ENCODE results near the gene GAS6.
"Not testable (repeated sequence)": the region's sequence is repeated elsewhere in the genome, so short reads cannot be mapped to it uniquely, and the experiment has no call there.

The GAS6 gene

DNA sequence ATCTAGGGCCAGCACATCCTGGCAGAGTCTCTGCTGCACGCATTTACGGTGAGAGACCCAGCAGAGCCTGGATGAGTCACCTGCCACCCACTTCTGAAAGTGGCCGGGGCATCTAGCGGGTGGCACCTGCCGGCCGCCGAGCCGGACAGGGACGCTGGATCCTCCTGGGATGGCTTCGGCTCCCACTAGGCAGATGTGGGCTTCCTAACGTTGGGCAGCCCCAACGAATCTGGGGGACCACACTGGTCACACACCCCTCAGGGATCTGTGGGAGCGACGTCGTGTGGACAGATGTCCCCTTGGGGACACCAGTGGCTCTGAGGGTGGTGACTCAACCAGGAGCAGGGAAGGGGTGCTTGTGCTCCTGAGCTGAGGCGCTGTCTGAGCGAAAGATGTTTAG lies 72.7 kb downstream of the GAS6 start:
- DNase-seq (ENCODE audit: low spot score), result no peak

DNA sequence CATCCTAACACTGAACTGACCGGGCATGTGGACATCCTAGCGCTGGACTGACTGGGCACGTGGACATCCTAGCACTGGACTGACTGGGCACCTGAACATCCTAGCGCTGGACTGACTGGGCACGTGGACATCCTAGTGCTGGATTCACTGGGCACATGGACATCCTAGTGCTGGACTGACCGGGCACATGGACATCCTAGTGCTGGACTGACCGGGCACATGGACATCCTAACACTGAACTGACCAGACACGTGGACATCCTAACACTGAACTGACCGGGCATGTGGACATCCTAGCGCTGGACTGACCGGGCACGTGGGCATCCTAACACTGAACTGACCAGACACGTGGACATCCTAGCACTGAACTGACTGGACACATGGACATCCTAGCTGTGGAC lies 73.9 kb downstream of the GAS6 start:
- DNase-seq (ENCODE audit: low spot score), result not testable (repeated sequence)

DNA sequence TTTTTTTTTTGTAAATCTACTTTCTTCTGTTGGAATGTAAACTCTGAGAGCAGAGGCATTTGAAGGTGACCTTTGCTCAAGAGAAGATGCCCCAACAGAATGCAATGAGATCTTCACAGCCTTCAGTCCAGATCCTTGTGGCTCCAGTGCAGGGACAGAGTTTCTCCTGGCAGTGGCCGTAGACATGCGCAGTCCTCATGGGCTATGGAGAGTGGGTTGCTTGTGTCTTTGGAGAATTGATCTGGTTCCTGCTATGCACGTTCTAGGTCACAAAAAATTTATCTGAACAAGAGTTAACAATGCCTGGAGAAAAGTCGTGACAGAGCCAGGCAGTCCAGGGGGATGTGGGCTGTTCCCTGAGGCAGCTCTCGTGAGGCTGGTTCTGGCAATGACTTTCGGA lies 74.7 kb downstream of the GAS6 start:
- no peak for DNase-seq (ENCODE audit: low spot score)

DNA sequence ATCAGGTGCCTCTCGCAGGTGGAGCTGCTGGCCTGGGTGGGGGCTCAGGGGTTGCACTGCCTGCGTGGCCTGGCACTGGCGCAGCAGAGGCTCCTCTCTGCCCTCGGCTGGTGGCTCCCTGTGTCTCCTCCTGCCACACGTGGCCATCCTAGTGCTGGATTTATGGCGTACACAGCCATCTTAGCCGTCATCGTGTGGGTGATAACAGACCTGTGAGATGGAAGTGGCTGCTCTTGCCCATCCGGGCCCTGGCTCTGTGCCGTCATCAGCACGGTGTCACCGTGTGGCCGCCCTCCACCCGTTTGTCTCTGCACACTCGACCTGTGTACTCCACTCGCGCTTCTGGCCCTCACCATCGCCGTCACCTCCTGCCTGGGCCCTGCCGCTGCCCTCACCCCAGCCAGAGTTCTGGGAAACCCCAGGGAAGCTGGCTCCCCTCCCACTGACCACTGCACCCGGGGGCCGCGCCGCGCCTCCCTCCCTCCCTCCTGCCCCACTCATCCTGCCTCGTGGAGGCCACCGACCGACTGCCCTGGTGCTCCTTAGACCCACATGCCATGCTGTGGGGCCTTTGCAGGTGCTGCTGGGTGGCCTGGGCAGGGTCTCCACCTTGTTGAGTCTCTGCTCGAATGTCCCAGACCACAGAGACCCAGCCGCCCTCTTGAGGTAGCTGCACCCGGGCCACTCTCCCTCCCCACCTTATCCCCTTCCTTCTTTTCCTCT lies 75.3 kb downstream of the GAS6 start:
- no peak for DNase-seq (ENCODE audit: low spot score)

DNA sequence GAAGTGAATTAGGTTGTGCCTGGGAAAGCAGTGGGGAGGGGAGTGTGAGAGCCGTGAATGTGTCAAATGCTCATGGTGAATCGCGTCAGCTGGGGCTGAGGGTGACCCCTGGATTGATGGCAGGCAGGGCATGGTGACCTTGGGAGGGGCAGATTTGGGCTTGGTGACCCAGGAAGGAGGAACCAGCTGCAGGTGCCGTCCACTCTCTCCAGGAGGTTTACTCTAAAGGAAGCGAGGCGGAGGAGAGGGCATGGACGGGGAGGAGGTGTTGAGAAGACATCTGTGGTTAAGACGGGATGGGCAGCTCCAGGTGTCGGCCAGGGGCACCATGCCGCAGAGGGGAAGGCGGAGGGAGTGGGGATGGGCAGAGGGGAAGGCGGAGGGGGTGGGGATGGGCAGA lies 76.2 kb downstream of the GAS6 start:
- no peak for DNase-seq (ENCODE audit: low spot score)

DNA sequence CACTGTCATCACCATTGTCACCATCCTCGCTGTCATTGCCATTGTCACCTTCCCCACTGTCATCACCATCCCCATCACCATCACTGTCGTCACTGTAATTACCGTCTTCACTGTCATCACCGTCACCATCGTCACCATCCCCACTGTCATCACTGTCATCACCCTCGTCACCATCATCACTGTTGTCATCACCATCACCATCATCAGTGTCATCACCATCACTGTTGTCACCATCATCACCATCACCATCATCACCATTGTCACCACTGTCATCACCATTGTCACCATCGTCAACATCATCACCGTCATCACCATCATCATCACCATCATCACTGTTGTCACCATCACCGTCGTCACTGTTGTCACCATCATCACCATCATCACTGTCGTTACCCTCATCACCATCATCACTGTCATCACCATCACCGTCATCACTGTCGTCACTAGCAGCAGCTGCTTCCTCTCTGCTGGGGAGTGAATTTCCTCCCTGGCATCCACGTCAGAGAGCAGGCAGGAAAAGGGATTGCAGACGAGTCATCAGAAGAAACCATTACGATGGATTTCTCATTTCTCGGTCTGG lies 77.5 kb downstream of the GAS6 start:
- no peak for DNase-seq (ENCODE audit: low spot score)

DNA sequence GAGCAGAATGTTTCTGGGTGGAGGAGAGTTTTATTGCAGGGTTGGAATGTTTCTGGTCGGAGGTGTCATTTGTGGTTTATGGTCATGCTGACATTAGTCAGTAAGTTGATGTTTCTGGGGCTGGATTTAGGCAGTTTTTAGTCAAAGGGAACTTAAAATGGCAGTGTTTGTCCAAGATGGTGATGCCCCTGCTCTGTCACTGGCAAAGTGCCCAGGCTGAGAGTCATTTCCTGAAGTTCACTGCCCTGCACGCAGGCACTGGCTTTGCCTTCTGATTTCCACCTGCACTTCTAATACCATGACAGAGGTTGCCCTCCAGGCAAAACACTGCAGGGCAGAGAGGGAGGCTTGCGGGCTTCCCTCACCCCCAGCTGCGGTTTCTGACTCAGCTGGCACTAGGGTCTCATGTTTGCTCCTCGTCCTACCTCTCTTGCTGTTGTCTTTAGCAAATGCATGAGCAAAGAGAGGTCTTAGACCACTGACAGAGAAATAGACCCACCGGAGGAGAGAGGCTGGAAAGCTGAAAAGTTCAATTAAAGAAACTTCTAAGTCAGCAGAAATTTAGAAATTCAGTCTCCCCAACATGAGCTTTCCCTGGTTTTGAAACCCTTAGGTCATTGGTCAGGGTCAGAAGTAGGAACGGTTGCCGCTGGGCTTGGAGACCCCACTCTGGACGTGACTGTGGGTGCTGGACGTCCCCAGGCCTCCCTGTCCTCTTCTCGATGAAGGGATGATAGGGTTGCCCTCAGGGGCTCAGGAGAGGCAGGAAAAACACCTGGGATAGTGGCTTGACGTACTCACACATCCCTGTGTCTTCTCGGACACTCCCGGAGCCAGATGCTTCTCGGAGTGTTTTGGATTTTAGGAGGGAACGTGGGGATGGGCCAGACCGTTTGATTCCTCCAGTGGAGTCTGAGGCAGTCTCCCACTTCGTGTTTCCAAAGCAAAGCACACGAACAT lies 78.5 kb downstream of the GAS6 start:
- DNase-seq (ENCODE audit: low spot score), result no peak

DNA sequence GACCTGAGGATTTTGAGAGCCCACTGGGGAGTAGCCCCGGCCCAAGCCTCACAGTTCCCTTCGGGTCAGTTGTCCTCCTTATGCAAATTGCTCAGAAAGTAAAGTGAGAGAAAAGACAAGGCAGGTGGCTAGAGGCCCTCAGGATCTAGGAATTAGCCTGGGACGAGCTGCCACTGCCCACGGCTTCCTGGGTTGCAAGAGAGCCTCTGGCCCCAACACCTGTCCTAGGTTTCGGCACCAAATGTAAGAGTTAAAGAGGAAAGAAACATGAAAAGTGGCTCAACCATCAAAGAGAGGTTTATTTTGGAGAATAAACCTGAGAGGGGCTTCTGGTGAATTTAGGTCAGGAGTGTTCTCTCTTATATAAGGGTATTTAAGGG lies 79.2 kb downstream of the GAS6 start:
- no peak for DNase-seq (ENCODE audit: low spot score)

DNA sequence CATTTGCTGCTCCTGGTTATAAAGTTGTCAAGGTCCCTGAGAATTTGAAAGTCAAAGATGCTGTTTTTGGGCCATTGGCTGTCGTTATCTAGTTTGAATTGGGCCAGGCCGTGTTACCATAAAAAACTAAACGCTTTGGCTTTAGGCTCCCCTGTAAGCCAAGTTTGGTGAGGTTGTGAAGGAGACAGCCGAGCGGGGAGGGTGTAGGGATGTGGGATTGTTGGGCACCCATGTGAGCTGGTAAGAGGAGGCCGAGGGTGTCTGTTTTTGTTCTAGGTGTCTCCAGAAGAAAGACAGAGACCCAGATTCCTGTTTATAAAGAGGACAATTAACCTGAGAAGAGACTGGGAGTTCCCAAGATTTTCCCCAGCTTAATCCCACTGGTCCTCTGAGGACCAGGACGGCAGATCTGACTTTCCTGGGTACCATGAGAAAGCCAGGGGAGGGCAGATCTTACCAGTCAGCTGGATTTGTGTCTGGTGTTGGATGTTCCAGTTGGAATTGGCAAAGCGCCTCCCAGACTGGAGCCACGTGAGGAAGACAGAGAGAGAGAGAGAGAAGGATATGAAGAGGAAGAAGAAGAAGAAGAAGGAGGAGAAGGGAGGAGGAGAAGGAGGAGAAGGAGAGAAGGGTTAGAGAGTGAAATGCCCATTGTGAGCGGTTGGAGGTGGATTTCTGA lies 79.8 kb downstream of the GAS6 start:
- DNase-seq (ENCODE audit: low spot score), result no peak

DNA sequence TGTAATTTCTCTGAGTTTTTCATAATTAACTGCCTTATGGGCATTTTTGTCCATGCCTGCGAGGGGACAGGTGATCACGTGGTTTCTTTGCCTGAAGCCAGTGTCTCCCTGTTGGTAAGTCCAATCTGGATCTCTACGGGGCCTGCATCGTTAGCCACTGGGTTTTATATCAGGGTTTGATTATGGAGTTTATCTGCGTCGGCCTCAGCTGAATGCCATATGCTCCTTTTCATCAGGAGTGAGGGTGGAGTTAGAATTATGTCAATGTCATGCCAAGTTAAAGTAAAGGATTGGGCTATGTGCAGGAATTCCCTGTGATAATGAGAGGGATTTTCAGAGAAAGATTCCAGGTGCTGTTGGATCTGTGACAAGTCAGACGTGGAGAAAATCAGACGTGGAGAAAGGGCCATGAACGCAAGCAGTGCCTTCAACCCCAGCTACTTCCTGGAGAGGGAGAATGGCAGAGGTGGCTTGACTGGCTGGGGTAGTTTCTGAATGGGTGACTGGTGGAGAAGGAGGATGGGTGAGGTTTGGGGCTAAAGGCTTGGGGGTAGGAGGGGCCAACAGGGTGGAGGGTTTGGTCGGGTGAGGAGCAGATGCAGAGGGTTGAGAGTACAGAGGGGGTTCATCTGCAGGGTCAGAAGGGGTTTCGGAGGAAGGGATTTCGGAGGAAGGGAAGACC lies 80.5 kb downstream of the GAS6 start:
- no peak for DNase-seq (ENCODE audit: low spot score)

DNA sequence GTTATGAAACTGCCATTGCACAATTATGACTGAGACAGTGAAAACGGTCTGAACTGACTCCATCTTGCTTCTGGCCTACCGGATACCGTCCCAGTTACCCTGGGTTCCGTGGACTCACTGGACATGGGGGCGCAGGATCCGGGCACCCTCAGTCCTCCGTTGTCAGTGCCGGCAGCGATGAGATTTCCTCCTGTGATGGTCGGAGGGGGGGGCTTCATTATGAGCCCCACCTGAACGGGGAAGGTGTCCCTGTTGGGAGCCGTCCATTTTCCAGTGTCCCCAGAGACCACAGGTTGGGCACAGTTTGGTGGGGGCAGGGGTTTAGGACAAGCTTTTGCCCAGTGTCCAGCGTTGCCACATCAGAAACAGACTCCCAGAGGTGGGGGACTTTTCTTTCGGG lies 81.4 kb downstream of the GAS6 start:
- no peak for DNase-seq (ENCODE audit: low spot score)

DNA sequence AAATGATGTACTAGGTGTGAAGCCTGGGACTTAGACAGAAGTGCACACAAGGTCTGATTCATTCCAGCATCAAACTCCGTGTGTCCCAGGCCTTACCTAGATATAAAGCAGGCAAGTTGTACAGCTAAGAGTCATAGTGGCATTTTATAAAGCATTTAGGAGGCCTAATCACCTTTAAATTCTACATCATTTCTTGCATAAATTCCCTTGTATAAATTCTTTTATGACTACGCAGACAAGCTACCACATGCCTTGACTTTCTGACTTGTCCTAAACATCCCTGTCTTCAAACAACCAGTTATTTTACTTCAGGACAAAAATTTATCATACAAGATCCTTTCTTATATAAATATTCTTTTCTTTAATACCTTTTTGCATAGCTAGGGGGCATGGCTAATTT lies 82.3 kb downstream of the GAS6 start:
- DNase-seq (ENCODE audit: low spot score), result no peak

DNA sequence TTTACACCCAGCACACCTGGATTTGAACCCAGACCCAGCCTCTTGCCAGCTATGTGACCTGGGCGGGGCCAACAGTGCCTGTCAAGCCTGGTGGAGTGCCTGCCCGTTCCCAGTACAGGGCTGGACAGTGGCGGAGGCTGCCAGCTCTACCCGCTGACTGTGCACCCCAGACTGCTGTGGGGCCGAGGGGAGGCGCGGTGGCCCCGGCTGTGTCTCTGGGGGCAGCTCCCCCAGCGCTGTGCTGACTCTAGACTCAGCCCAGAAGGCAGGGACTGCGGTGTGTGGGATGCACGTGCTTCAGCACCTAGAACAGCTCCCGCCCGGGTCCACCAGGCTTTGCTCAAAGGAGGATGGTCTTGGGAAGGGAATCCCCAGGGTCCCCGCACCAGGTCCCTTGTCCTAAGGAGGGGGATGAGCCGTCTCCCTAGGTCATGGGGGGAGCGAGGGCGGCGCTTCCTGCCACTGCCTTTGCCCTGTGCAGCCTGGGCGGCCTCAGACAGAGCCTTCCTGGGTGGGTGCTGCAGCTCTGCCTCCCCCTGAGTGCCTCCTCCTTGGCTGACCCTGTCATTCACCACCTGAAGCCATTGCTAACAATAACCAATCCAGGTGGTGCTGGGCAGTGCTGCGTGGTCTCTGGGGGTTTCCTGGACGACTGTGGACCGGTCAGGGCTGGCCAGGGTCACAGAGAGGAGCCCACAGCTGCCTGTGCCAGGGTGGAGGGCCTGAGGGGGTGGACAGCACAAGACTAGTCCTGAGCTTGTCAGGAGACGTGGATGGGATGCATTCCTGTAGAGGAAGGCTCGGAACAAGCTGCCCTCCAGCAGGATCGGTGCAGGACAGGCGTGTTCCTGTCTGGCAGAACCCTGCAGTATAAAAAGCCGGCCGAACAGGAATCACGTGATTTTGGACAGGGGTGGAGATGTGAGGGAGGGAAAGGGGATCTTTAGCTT lies 86.3 kb downstream of the GAS6 start:
- no peak for DNase-seq (ENCODE audit: low spot score)

DNA sequence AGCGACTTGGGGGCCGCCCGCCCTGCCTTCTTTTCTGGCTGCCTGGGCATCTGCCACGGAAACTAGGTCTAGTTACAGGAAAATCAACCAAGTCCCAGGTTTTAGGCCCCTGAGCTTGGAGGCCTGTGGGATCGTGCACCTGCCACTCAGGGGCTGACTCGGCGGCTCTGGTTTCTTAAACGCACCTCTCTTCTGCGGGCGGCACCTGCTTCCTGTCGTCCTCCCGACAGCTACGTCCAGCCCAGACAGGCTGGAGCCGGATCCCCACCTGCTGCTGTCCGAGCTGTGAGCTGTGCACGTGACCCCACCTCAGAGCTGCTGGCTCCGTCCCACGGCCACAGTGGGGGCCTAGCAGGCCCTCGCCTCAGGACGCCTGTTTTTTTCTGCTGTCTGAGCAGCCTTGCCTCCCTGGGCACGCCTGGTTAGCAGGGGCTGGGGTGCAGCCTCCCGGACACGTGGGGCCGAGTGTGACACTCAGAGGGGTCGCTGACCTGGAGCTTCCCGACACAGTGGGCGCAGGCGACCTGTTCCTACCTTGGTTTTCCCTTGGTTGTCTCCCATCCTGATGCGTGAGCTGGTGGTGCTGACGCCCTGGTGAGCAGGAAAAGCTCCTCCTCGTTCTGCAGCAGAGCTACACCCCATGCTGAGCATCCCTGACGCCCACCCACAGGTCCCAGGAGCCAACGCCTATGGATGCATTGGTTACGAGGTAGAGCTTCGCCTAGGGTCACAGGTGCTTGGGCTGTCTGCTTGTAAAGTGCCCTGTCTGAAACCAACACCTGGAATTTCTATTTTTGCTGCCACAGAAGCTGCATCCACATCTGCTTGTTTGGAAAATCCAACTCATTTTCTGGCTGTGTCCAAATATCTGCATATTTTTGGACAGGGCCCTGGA lies 87.4 kb downstream of the GAS6 start:
- no peak for DNase-seq (ENCODE audit: low spot score)

DNA sequence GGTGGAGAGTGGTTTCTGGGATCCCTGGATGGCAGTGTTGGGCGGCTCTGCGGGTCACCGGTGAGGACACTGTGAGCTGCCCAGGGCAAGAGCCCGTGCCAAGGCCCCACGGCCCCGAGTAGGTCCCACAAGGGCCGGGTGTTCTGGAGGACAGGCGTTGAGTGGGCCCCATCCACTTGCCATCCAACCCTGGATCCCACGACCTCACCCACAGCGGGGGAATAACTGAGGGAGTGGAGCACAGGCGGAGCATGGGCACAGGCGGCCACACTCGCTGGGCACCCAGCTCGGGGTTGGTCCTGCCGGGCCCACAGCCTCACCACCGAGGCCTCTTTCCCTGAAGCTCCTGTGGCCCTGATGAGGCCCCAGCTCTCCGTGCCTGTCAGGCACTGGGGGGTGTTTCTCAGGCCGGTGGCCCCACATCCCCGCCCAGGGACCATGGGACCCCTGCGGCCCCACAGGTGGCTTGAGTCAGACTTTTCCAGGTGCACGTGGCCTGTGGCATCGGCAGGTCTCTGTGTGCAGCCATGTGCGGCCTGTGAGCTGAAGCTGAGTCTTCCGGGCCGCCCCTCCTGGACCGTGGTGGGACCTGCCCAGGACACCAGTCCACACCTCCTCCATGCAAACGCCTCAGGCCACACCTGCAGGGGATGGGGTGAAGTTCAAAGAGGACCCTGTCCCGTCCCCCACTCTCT lies 88.3 kb downstream of the GAS6 start:
- no peak for DNase-seq (ENCODE audit: low spot score)

DNA sequence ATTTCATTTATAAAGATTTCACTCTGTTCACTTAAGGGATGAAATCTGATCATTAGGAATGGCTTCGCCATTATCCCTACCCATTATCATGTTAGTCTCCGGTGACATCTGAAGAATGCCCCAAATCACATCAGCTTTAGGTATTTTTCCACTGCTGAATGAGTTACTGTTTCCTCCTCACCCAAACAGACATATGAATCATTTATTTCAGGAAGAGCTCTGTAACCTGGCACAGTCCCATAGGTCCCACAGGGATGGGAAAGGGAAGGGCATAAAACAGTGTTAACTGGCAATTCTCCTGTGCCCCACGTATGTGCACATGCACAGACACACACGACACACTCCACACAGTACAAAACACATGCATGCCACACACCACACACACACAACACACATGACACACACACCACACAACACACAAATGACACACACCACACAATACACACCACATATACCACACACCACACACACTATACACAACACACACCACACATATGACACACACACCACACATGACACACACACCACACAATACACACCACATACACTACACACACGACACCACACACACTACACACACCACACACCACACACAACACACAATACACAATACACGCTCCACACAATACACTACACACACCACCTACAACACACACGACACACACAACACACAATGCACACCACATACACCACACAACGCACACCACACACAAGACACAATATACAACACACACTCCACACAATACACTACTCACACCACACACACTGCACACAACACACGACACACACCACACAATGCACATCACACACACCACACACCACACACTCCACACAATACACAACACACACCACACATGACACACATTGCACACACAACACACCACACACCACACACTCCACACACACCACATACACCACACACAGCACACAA lies 89.4 kb downstream of the GAS6 start:
- DNase-seq (ENCODE audit: low spot score), result no peak

DNA sequence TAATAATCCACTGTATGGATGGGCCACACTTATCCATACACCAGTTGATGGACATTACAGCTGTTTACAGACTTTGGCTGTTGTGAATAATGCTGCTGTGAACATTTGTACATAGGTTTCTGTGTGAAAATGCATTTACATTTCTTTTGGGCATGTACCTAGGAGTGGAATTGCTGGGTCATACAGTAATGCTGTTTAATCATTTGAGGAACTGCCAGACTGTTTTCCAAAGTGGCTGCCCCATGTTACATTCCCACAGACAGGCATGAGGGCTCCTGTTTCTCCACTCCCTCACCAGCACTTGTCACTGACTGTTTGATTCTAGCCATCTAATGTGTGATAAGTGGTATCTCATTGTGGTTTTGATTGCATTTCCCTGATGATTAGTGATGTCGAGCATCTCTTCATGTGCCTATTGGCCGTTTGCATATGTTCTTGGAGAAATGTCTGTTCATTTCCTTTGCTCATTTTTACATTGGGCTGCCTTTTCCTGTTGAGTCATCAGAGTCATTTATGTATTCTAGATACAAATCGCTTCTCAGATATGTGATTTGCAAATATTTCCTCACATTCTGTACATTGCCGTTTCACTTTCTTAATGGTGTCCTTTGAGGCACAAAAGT lies 92.1 kb downstream of the GAS6 start:
- no peak for DNase-seq (ENCODE audit: low spot score)
